Measurements from ENCODE around the gene IER2. TPM values are rescaled to one million over a fixed set of nuclear protein-coding genes. Genes with fewer than 3 reads are reported as not detected.

The IER2 gene
- total and polyA plus RNA-seq, 9 of the 15 experiments (the other 6 are each of a cell fraction or from before 2014, with no cell fraction given) = 4.5 to 205 (median 23.7) TPM

DNA sequence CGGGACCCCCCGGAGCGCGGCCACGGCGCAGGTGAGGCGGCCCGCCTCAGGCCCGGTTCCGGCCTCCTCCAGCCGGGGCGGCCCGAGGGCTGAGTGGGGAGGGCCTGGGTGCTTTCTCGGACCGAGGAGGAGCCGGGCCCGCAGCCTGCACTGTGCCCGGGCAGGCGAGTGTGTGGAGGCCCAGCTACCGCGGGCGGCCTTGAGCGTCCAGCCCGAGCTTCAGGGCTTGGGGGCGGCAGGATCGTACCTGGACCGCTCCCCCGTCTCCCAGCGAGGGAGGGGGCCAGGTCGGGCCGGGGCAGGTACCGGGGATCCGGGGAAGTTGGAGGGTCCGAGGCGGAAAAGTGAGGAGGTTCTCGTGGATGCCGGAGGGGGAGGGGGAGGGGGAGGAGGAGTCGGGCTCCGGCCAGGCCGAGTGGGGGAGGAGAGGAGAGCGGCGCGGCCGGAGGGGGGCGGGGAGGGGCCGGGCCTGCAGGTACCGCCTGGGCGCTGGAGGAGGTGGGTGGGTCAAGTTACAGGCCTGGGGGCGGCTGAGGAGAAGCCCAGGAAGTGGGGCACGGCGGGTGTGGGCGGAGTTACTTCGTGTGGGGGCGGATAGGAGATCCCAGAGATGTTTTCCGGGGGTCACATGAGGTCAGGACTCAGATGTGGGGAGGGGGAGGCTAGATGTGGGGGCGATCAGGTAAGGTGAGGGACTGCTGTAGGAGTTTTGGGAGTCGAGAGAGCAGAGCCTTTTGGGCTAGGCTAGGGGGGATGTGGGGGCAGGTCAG is 31.6 kb upstream of the IER2 start (continued):
- TF ChIP-seq RREB1 (CRISPR knock-in tag; IDR thresholded peaks at IDR 0.05) (no peak), BCOR (IDR thresholded peaks at IDR 0.05) (no peak), SRSF7 (optimal IDR thresholded peaks at IDR 0.05; ENCODE audit: low read depth, low read length) (no peak), PPARD (CRISPR knock-in tag; IDR thresholded peaks at IDR 0.05) (no peak), NFIX (CRISPR knock-in tag; IDR thresholded peaks at IDR 0.05; ENCODE audit: low read depth) (no peak), CBX8 (IDR thresholded peaks at IDR 0.05; ENCODE audit: borderline replicate concordance, extremely low read depth, low read depth, low read length, poor library complexity, severe bottlenecking) (no peak), ETS1 (conservative IDR thresholded peaks at IDR 0.05; ENCODE audit: control insufficient read depth, low read depth, low read length) (0 out of 2 replicates have a peak, but pooled peaks have one; percentile 42), HDGF (IDR thresholded peaks at IDR 0.05) (no peak), ZNF354B (CRISPR knock-in tag; IDR thresholded peaks at IDR 0.05) (no peak), ZEB2 (IDR thresholded peaks at IDR 0.05) (peak; percentile 55; the same call in 1 of the 2 replicates), ZBED1 (IDR thresholded peaks at IDR 0.05) (no peak), COPS2 (conservative IDR thresholded peaks at IDR 0.05) (no peak), CHCHD3 (CRISPR knock-in tag; IDR thresholded peaks at IDR 0.05) (no peak), NR1H2 (CRISPR knock-in tag; IDR thresholded peaks at IDR 0.05) (no peak), ZNF778 (CRISPR knock-in tag; IDR thresholded peaks at IDR 0.05) (no peak), ZNF77 (CRISPR knock-in tag; IDR thresholded peaks at IDR 0.05) (no peak), LEF1 (IDR thresholded peaks at IDR 0.05) (peak; percentile 67), ZNF316 (IDR thresholded peaks at IDR 0.05) (no peak), ELF1 (tag; IDR thresholded peaks at IDR 0.05) (no peak)
- TF ChIP-seq, protein P1, sequence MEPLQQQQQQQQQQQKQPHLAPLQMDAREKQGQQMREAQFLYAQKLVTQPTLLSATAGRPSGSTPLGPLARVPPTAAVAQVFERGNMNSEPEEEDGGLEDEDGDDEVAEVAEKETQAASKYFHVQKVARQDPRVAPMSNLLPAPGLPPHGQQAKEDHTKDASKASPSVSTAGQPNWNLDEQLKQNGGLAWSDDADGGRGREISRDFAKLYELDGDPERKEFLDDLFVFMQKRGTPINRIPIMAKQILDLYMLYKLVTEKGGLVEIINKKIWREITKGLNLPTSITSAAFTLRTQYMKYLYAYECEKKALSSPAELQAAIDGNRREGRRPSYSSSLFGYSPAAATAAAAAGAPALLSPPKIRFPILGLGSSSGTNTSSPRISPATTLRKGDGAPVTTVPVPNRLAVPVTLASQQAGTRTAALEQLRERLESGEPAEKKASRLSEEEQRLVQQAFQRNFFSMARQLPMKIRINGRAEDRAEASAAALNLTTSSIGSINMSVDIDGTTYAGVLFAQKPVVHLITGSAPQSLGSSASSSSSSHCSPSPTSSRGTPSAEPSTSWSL (CRISPR knock-in tag; IDR thresholded peaks at IDR 0.05; ENCODE audit: borderline replicate concordance) = no peak
- TF ChIP-seq, protein P2, sequence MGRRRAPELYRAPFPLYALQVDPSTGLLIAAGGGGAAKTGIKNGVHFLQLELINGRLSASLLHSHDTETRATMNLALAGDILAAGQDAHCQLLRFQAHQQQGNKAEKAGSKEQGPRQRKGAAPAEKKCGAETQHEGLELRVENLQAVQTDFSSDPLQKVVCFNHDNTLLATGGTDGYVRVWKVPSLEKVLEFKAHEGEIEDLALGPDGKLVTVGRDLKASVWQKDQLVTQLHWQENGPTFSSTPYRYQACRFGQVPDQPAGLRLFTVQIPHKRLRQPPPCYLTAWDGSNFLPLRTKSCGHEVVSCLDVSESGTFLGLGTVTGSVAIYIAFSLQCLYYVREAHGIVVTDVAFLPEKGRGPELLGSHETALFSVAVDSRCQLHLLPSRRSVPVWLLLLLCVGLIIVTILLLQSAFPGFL (CRISPR knock-in tag; IDR thresholded peaks at IDR 0.05) = no peak
